ENCODE data around the gene BEX1. TPM values are rescaled to one million over a fixed set of nuclear protein-coding genes. Genes with fewer than 3 reads are reported as not detected.

BEX1 gene
- total RNA-seq, 4 donors from 2014 or later: 0.83 to 7.6 (median 2.5) TPM

GRCh38 chrX:103101299-103102042, 37.5 kb upstream of the BEX1 start:
- no peak for DNase-seq (ENCODE audit: extremely low spot score)
- Histone ChIP-seq H3K27ac (replicated peaks in 1 of 4) (no peak overlapping the region), H3K4me1 (no peaks in the 10 kb centered on the region), H3K9me3 (no peaks in the 10 kb centered on the region), H3K27me3 (no peaks in the 10 kb centered on the region), H3K36me3 (no peaks in the 10 kb centered on the region), H3K4me3 (no peak overlapping the region)
- WGBS: 52% methylated on average over 3 of the region's 3 CpGs
- intact Hi-C loops (cut with DNase I): no loop called here
- TF ChIP-seq POLR2AphosphoS5 (IDR thresholded peaks at IDR 0.05) (no peak), EP300 (IDR thresholded peaks at IDR 0.05) (no peak), POLR2A (IDR thresholded peaks at IDR 0.05; ENCODE audit: low read depth) (no peak)
- TF ChIP-seq, protein P1, sequence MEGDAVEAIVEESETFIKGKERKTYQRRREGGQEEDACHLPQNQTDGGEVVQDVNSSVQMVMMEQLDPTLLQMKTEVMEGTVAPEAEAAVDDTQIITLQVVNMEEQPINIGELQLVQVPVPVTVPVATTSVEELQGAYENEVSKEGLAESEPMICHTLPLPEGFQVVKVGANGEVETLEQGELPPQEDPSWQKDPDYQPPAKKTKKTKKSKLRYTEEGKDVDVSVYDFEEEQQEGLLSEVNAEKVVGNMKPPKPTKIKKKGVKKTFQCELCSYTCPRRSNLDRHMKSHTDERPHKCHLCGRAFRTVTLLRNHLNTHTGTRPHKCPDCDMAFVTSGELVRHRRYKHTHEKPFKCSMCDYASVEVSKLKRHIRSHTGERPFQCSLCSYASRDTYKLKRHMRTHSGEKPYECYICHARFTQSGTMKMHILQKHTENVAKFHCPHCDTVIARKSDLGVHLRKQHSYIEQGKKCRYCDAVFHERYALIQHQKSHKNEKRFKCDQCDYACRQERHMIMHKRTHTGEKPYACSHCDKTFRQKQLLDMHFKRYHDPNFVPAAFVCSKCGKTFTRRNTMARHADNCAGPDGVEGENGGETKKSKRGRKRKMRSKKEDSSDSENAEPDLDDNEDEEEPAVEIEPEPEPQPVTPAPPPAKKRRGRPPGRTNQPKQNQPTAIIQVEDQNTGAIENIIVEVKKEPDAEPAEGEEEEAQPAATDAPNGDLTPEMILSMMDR (IDR thresholded peaks at IDR 0.05): no peak

GRCh38 chrX:103100484-103100883, 36.5 kb upstream of the BEX1 start:
- no peak for DNase-seq (ENCODE audit: extremely low spot score)
- no peaks in the 10 kb centered on the region for H3K27me3 ChIP-seq
- intact Hi-C loops (cut with DNase I): no loop called here

DNA sequence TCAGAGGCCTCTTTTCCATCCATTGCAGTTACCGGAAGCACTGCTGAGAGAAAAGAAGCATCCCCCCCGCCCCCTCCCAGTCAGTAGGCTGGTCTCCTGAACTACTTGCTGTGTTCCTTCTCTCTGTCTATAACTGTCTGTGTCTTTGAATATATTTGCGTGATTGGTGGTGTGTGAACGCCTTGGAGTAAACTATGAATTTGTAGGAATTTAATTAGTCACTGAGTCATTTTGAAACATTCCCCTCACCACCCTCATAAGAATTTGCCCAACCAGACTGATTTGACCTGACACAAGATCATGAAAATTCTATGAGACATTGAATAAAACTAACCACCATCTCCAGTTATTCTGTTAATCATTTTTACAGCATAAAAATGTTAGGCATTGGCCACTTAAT, 35.7 kb upstream of the BEX1 start:
- Histone ChIP-seq H3K27me3 (no peaks in the 10 kb centered on the region), H3K36me3 (no peaks in the 10 kb centered on the region), H3K4me3 (no peak overlapping the region), H3K9me3 (no peaks in the 10 kb centered on the region), H3K4me1 (no peaks in the 10 kb centered on the region), H3K27ac (replicated peaks in 1 of 4) (no peak overlapping the region)
- TF ChIP-seq EP300 (IDR thresholded peaks at IDR 0.05): no peak
- no peak for TF ChIP-seq POLR2AphosphoS5 (IDR thresholded peaks at IDR 0.05)
- no peak for TF ChIP-seq POLR2A (IDR thresholded peaks at IDR 0.05; ENCODE audit: low read depth)
- TF ChIP-seq, protein P1 (IDR thresholded peaks at IDR 0.05): no peak
- intact Hi-C loops (cut with DNase I): no loop called here
- 74% methylated on average over 4 of the region's 4 CpGs for WGBS
- no peak for DNase-seq (ENCODE audit: extremely low spot score)

More at GRCh38 chrX:103100484-103100883, 36.5 kb upstream of the BEX1 start:
- H3K36me3 ChIP-seq: no peaks in the 10 kb centered on the region
- no peaks in the 10 kb centered on the region for H3K9me3 ChIP-seq
- no peak overlapping the region for H3K4me3 ChIP-seq
- TF ChIP-seq POLR2AphosphoS5 (IDR thresholded peaks at IDR 0.05): no peak
- TF ChIP-seq EP300 (IDR thresholded peaks at IDR 0.05): no peak
- TF ChIP-seq POLR2A (IDR thresholded peaks at IDR 0.05; ENCODE audit: low read depth): no peak
- TF ChIP-seq, protein P1 (IDR thresholded peaks at IDR 0.05): no peak
- 90% methylated on average over 4 of the region's 4 CpGs for WGBS
- no peaks in the 10 kb centered on the region for H3K4me1 ChIP-seq
- no peak overlapping the region for H3K27ac ChIP-seq (replicated peaks in 1 of 4)

DNA sequence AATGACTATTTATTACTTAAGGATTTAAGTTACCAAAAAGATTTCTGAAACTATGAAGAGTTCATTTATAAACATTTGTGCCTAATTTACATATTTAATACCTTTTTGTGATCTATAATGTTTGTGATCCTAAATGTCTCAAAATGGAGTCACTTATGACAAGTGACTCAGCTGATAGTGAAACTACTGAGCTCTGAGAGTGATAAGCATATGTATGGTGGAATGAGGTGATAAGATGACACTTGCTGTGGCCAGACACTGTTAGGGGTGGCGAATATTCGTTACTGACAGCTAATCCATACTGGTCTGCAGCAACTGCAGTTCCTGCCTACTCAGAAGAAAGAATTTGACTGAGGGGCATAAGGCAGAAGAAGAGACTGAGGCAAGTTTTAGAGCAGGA, 34.5 kb upstream of the BEX1 start:
- WGBS: 77% methylated on average over 2 of the region's 2 CpGs
- DNase-seq (ENCODE audit: extremely low spot score): no peak
- TF ChIP-seq, protein P1 (IDR thresholded peaks at IDR 0.05): no peak
- no peak for TF ChIP-seq POLR2A (IDR thresholded peaks at IDR 0.05; ENCODE audit: low read depth)
- no peak for TF ChIP-seq EP300 (IDR thresholded peaks at IDR 0.05)
- TF ChIP-seq POLR2AphosphoS5 (IDR thresholded peaks at IDR 0.05): no peak
- no peaks in the 10 kb centered on the region for H3K9me3 ChIP-seq
- no peak overlapping the region for H3K4me3 ChIP-seq
- no peaks in the 10 kb centered on the region for H3K36me3 ChIP-seq
- no peak overlapping the region for H3K27ac ChIP-seq (replicated peaks in 1 of 4)
- no peaks in the 10 kb centered on the region for H3K27me3 ChIP-seq
- H3K4me1 ChIP-seq: no peaks in the 10 kb centered on the region
- intact Hi-C loops (cut with DNase I): no loop called here

GRCh38 chrX:103092942-103093341, 29.0 kb upstream of the BEX1 start, which contains the start of gene NXF3:
NXF3 (minus strand) TSS chrX:103093143; CDS start chrX:103093023, 120 bp downstream.
- DNase-seq (ENCODE audit: extremely low spot score): no peak
- no peaks in the 10 kb centered on the region for H3K4me1 ChIP-seq
- H3K9me3 ChIP-seq: no peaks in the 10 kb centered on the region
- TF ChIP-seq, protein P1 (IDR thresholded peaks at IDR 0.05): no peak
- TF ChIP-seq POLR2A (IDR thresholded peaks at IDR 0.05; ENCODE audit: low read depth) (no peak), POLR2AphosphoS5 (IDR thresholded peaks at IDR 0.05) (no peak), EP300 (IDR thresholded peaks at IDR 0.05) (no peak)
- intact Hi-C loops (cut with DNase I): no loop called here
- H3K4me3 ChIP-seq: no peak within 1 kb of the TSS
- no peaks in the 10 kb centered on the region for H3K36me3 ChIP-seq
- 75% methylated on average over 5 of the region's 5 CpGs for WGBS
- no peak within 1 kb of the TSS for H3K27ac ChIP-seq (replicated peaks in 1 of 4)
- H3K27me3 ChIP-seq: no peaks in the 10 kb centered on the region
